ENCODE results near the gene GSTK1. TPM values are rescaled to one million over a fixed set of nuclear protein-coding genes. Genes with fewer than 3 reads are reported as not detected.

The GSTK1 gene
- total and polyA plus RNA-seq, 2 experiments from 2014 or later = 119 to 153 TPM

- no peak overlapping the region for H3K9ac ChIP-seq
- no peak overlapping the region for H2AFZ ChIP-seq
- H3F3A ChIP-seq (ENCODE audit: insufficient read depth) = peaks cover 10% of the 10 kb centered on the region; the same call in 1 of the 2 replicates
- WGBS, 2 experiments (ENCODE audit: low coverage in 1 of 2, low lambda C conversion rate in 2 of 2, missing lambda C conversion rate in 2 of 2) = 82 to 90% methylated on average over 2 of the region's 2 CpGs
- H3K4me2 ChIP-seq (ENCODE audit: unreplicated experiment) = no peak overlapping the region
- no peak overlapping the region for H3K4me3 ChIP-seq
- no peak for DNase-seq
- H3K9me3 ChIP-seq (ENCODE audit: low read depth) = no peaks in the 10 kb centered on the region
- H3K27me3 ChIP-seq (replicated peaks; ENCODE audit: insufficient read depth) = peaks cover 13% of the 10 kb centered on the region
- H4K20me1 ChIP-seq (ENCODE audit: insufficient read depth) = no peaks in the 10 kb centered on the region
- TF ChIP-seq EZH2 (IDR thresholded peaks at IDR 0.05; ENCODE audit: insufficient read depth, poor library complexity, severe bottlenecking) (no peak), EZH2phosphoT487 (IDR thresholded peaks at IDR 0.05; ENCODE audit: insufficient read depth, low read depth) (no peak)
- H3K36me3 ChIP-seq (ENCODE audit: low read depth) = no peaks in the 10 kb centered on the region
- H3K27ac ChIP-seq = no peak overlapping the region
- in situ Hi-C loops (cut with MboI) = loop anchor here (10.0 kb wide), 1 partner anchor 342 kb away; no protein-coding TSS in a partner anchor
- H3K9me2 ChIP-seq (ENCODE audit: insufficient read depth) = no peaks in the 10 kb centered on the region
- no peaks in the 10 kb centered on the region for H3K79me2 ChIP-seq (ENCODE audit: insufficient read depth)
- H3K4me1 ChIP-seq (ENCODE audit: insufficient read depth) = peaks cover 7% of the 10 kb centered on the region; the same call in 1 of the 2 replicates
Measured at GRCh38 chr7:143216686-143217085, 46.6 kb upstream of the GSTK1 start.

DNA sequence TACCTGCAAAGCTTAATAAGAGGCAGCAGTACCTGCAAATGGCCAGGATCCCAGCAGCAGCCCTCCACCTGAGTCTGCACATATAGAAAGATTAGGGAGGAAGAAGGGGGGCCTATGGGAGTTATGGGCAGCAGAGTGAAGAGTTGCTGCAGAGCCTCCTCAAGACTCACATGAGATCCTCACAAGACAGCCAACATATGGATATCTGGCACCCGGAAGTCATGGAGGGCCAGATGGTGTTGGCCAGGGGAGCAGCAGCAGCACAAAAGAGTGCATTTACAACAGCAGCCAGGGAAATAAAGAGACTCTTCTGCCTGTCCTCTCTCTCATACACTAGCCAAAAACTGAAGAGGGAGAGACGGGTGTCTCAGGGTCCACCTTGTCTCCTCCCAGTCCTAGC is 45.4 kb upstream of the GSTK1 start:
- TF ChIP-seq EZH2phosphoT487 (IDR thresholded peaks at IDR 0.05; ENCODE audit: insufficient read depth, low read depth) (no peak), EZH2 (IDR thresholded peaks at IDR 0.05; ENCODE audit: insufficient read depth, poor library complexity, severe bottlenecking) (no peak)
- H4K20me1 ChIP-seq (ENCODE audit: insufficient read depth) = no peaks in the 10 kb centered on the region
- H3K9me2 ChIP-seq (ENCODE audit: insufficient read depth) = no peaks in the 10 kb centered on the region
- H3K79me2 ChIP-seq (ENCODE audit: insufficient read depth) = no peaks in the 10 kb centered on the region
- peaks cover 7% of the 10 kb centered on the region; the same call in 1 of the 2 replicates for H3K4me1 ChIP-seq (ENCODE audit: insufficient read depth)
- H3K27ac ChIP-seq = no peak overlapping the region
- H2AFZ ChIP-seq = no peak overlapping the region
- H3K9me3 ChIP-seq (ENCODE audit: low read depth) = no peaks in the 10 kb centered on the region
- 28 to 32% methylated on average over 2 of the region's 2 CpGs for WGBS, 2 experiments (ENCODE audit: low coverage in 1 of 2, low lambda C conversion rate in 2 of 2, missing lambda C conversion rate in 2 of 2)
- H3K4me3 ChIP-seq = no peak overlapping the region
- H3F3A ChIP-seq (ENCODE audit: insufficient read depth) = peaks cover 10% of the 10 kb centered on the region; the same call in 1 of the 2 replicates
- peaks cover 24% of the 10 kb centered on the region for H3K27me3 ChIP-seq (replicated peaks; ENCODE audit: insufficient read depth)
- in situ Hi-C loops (cut with MboI) = loop anchor here (10.0 kb wide), 1 partner anchor 343 kb away; no protein-coding TSS in a partner anchor
- no peak overlapping the region for H3K9ac ChIP-seq
- DNase-seq = no peak
- no peak overlapping the region for H3K4me2 ChIP-seq (ENCODE audit: unreplicated experiment)
- H3K36me3 ChIP-seq (ENCODE audit: low read depth) = no peaks in the 10 kb centered on the region

GRCh38 chr7:143221286-143221685 is 42.0 kb upstream of the GSTK1 start:
- Histone ChIP-seq H3K36me3 (ENCODE audit: low read depth) (no peaks in the 10 kb centered on the region), H4K20me1 (ENCODE audit: insufficient read depth) (no peaks in the 10 kb centered on the region), H3K4me2 (ENCODE audit: unreplicated experiment) (no peak overlapping the region), H3K4me3 (no peak overlapping the region), H3K9ac (no peak overlapping the region), H3K9me3 (ENCODE audit: low read depth) (no peaks in the 10 kb centered on the region), H3K27me3 (replicated peaks; ENCODE audit: insufficient read depth) (peaks cover 32% of the 10 kb centered on the region), H3K9me2 (ENCODE audit: insufficient read depth) (no peaks in the 10 kb centered on the region), H3F3A (ENCODE audit: insufficient read depth) (peaks cover 2% of the 10 kb centered on the region; the same call in 1 of the 2 replicates), H2AFZ (no peak overlapping the region), H3K4me1 (ENCODE audit: insufficient read depth) (no peaks in the 10 kb centered on the region), H3K79me2 (ENCODE audit: insufficient read depth) (no peaks in the 10 kb centered on the region), H3K27ac (no peak overlapping the region)
- TF ChIP-seq EZH2phosphoT487 (IDR thresholded peaks at IDR 0.05; ENCODE audit: insufficient read depth, low read depth) (no peak), EZH2 (IDR thresholded peaks at IDR 0.05; ENCODE audit: insufficient read depth, poor library complexity, severe bottlenecking) (no peak)
- in situ Hi-C loops (cut with MboI) = no loop called here
- DNase-seq = no peak
- 10 to 12% methylated on average over 2 of the region's 2 CpGs for WGBS, 2 experiments (ENCODE audit: low coverage in 1 of 2, low lambda C conversion rate in 2 of 2, missing lambda C conversion rate in 2 of 2)

GRCh38 chr7:143221737-143222136 is 41.5 kb upstream of the GSTK1 start, which contains the start of gene TAS2R40:
TAS2R40 (plus strand) TSS chr7:143222037; CDS start chr7:143222079, 42 bp downstream.
- H3K4me2 ChIP-seq (ENCODE audit: unreplicated experiment) = no peak within 1 kb of the TSS
- no peaks in the 10 kb centered on the region for H3K9me2 ChIP-seq (ENCODE audit: insufficient read depth)
- no peak within 1 kb of the TSS for H3K4me3 ChIP-seq
- no peak within 1 kb of the TSS for H3K9ac ChIP-seq
- no peak for DNase-seq
- no peaks in the 10 kb centered on the region for H3K9me3 ChIP-seq (ENCODE audit: low read depth)
- H3K79me2 ChIP-seq (ENCODE audit: insufficient read depth) = no peaks in the 10 kb centered on the region
- H2AFZ ChIP-seq = no peak within 1 kb of the TSS
- H3K27me3 ChIP-seq (replicated peaks; ENCODE audit: insufficient read depth) = peaks cover 32% of the 10 kb centered on the region
- H3K36me3 ChIP-seq (ENCODE audit: low read depth) = no peaks in the 10 kb centered on the region
- no peaks in the 10 kb centered on the region for H3K4me1 ChIP-seq (ENCODE audit: insufficient read depth)
- WGBS, 2 experiments (ENCODE audit: low coverage in 1 of 2, low lambda C conversion rate in 2 of 2, missing lambda C conversion rate in 2 of 2) = 64 to 76% methylated on average over 3 of the region's 3 CpGs
- no peak for TF ChIP-seq EZH2 (IDR thresholded peaks at IDR 0.05; ENCODE audit: insufficient read depth, poor library complexity, severe bottlenecking)
- TF ChIP-seq EZH2phosphoT487 (IDR thresholded peaks at IDR 0.05; ENCODE audit: insufficient read depth, low read depth) = no peak
- no peak within 1 kb of the TSS for H3K27ac ChIP-seq
- no peaks in the 10 kb centered on the region for H4K20me1 ChIP-seq (ENCODE audit: insufficient read depth)
- in situ Hi-C loops (cut with MboI) = no loop called here
- H3F3A ChIP-seq (ENCODE audit: insufficient read depth) = no peaks in the 10 kb centered on the region
